GM19438 (cell line): ENCODE data around the gene DEFB113.
"Not testable (repeated sequence)": the region's sequence is repeated elsewhere in the genome, so short reads cannot be mapped to it uniquely, and the experiment has no call there.

Experiments
- ATAC-seq: cut with Tn5 transposase; IDR thresholded peaks from one replicate; pipeline ENCODE4 v1.9.1; 2021; ENCODE audit warnings: low read depth; ENCODE audit not compliant: unreplicated experiment

The DEFB113 gene

GRCh38 chr6:49969605-49970004 lies at the start of gene DEFB113:
TSS of gene DEFB113 (minus strand) at chr6:49969625. CDS start at chr6:49969625, 0 bp downstream.
- ATAC-seq: no peak

GRCh38 chr6:50007819-50008218 lies 38.4 kb upstream of the DEFB113 start:
- ATAC-seq: no peak

GRCh38 chr6:50003139-50003538 lies 33.7 kb upstream of the DEFB113 start:
- ATAC-seq: no peak

GRCh38 chr6:49995278-49995677 lies 25.9 kb upstream of the DEFB113 start:
- no peak for ATAC-seq

GRCh38 chr6:49988900-49989299 lies 19.5 kb upstream of the DEFB113 start:
- ATAC-seq: no peak

- no peak for ATAC-seq
Measured at GRCh38 chr6:49987749-49988148, 18.3 kb upstream of the DEFB113 start.

- no peak for ATAC-seq
Measured at GRCh38 chr6:49986551-49986950, 17.1 kb upstream of the DEFB113 start.

GRCh38 chr6:49982046-49982445 lies 12.6 kb upstream of the DEFB113 start:
- ATAC-seq: no peak

- ATAC-seq: no peak
Measured at GRCh38 chr6:49980898-49981297, 11.5 kb upstream of the DEFB113 start.

- ATAC-seq: peak; percentile 39
Measured at GRCh38 chr6:49979584-49979983, 10.2 kb upstream of the DEFB113 start.

- peak; percentile 48 for ATAC-seq
Measured at GRCh38 chr6:49978332-49979226, 9.2 kb upstream of the DEFB113 start.

- no peak for ATAC-seq
Measured at GRCh38 chr6:49966823-49967222, 2.6 kb downstream of the DEFB113 start.

GRCh38 chr6:49966334-49966733 lies 3.1 kb downstream of the DEFB113 start:
- ATAC-seq: no peak

- no peak for ATAC-seq
Measured at GRCh38 chr6:49964064-49964463, 5.4 kb downstream of the DEFB113 start, which contains the start of gene DEFB114. TSS of gene DEFB114 (minus strand) at chr6:49964164. CDS start at chr6:49964105, 59 bp downstream.

GRCh38 chr6:49958180-49958579 lies 11.2 kb downstream of the DEFB113 start:
- no peak for ATAC-seq

GRCh38 chr6:49955847-49956246 lies 13.6 kb downstream of the DEFB113 start:
- no peak for ATAC-seq

- ATAC-seq: no peak
Measured at GRCh38 chr6:49951926-49952325, 17.5 kb downstream of the DEFB113 start.

- ATAC-seq: no peak
Measured at GRCh38 chr6:49950415-49950751, 19.0 kb downstream of the DEFB113 start.

- ATAC-seq: no peak
Measured at GRCh38 chr6:49949062-49949461, 20.4 kb downstream of the DEFB113 start.

GRCh38 chr6:49946835-49947234 lies 22.6 kb downstream of the DEFB113 start:
- ATAC-seq: no peak

- ATAC-seq: not testable (repeated sequence)
Measured at GRCh38 chr6:49944068-49944467, 25.4 kb downstream of the DEFB113 start.

- no peak for ATAC-seq
Measured at GRCh38 chr6:49939993-49940498, 29.4 kb downstream of the DEFB113 start.
